Measurements from ENCODE around the gene YIF1B.

The YIF1B gene

GRCh38 chr19:38303517-38304351 is 12.0 kb downstream of the YIF1B start, which contains the start of gene C19orf33:
Gene C19orf33 (plus strand): TSS chr19:38304251. CDS start chr19:38304262, 11 bp downstream.
- no peak for DNase-seq

- no peak for DNase-seq
Measured at GRCh38 chr19:38298821-38299680, 16.7 kb downstream of the YIF1B start.

GRCh38 chr19:38294090-38294489 is 21.7 kb downstream of the YIF1B start:
- DNase-seq: no peak

GRCh38 chr19:38293281-38293680 is 22.5 kb downstream of the YIF1B start:
- no peak for DNase-seq

- DNase-seq: no peak
Measured at GRCh38 chr19:38291855-38292254, 23.9 kb downstream of the YIF1B start.

- DNase-seq: no peak
Measured at GRCh38 chr19:38290631-38291147, 25.1 kb downstream of the YIF1B start.

GRCh38 chr19:38289955-38290354 is 25.8 kb downstream of the YIF1B start:
- DNase-seq: no peak

- DNase-seq: no peak
Measured at GRCh38 chr19:38288123-38288855, 27.5 kb downstream of the YIF1B start.

GRCh38 chr19:38287604-38288003 is 28.1 kb downstream of the YIF1B start:
- no peak for DNase-seq

GRCh38 chr19:38285567-38285966 is 30.2 kb downstream of the YIF1B start:
- no peak for DNase-seq

GRCh38 chr19:38284422-38284821 is 31.3 kb downstream of the YIF1B start:
- DNase-seq: no peak

GRCh38 chr19:38283271-38283670 is 32.5 kb downstream of the YIF1B start:
- DNase-seq: no peak

GRCh38 chr19:38281811-38282566 is 33.8 kb downstream of the YIF1B start:
- DNase-seq: no peak

GRCh38 chr19:38280030-38280921 is 35.5 kb downstream of the YIF1B start:
- DNase-seq: no peak

- DNase-seq: no peak
Measured at GRCh38 chr19:38278751-38279150, 37.0 kb downstream of the YIF1B start.

- DNase-seq: no peak
Measured at GRCh38 chr19:38277969-38278680, 37.6 kb downstream of the YIF1B start.

- no peak for DNase-seq
Measured at GRCh38 chr19:38277549-38277948, 38.2 kb downstream of the YIF1B start.

GRCh38 chr19:38276942-38277517 is 38.7 kb downstream of the YIF1B start:
- DNase-seq: no peak

- no peak for DNase-seq
Measured at GRCh38 chr19:38274739-38275138, 41.0 kb downstream of the YIF1B start.

- no peak for DNase-seq
Measured at GRCh38 chr19:38273499-38273898, 42.2 kb downstream of the YIF1B start.

Data from stimulated activated CD4-positive, alpha-beta T cell treated with anti-CD3 and anti-CD28 coated beads, Interleukin-12 subunit alpha, Interleukin-12 subunit beta, amount 100 ng/mL, for 4 hours (primary cell).